Measurements from ENCODE around the gene MACO1. TPM values are rescaled to one million over a fixed set of nuclear protein-coding genes. Genes with fewer than 3 reads are reported as not detected.
"Not testable (repeated sequence)": the region's sequence is repeated elsewhere in the genome, so short reads cannot be mapped to it uniquely, and the experiment has no call there.

Gene MACO1
- total RNA-seq, 1 donor from 2014 or later, result 7.9 TPM

GRCh38 chr1:25412872-25413623 lies 17.6 kb upstream of the MACO1 start:
- DNase-seq (ENCODE audit: low read depth); H3K4me3 ChIP-seq (ENCODE audit: low read depth, low read length): not testable (repeated sequence)

- H3K4me3 ChIP-seq (ENCODE audit: low read depth, low read length), result not testable (repeated sequence)
Observed at GRCh38 chr1:25414157-25414556, 16.5 kb upstream of the MACO1 start.

GRCh38 chr1:25414578-25414977 lies 16.1 kb upstream of the MACO1 start:
- DNase-seq (ENCODE audit: low read depth); H3K4me3 ChIP-seq (ENCODE audit: low read depth, low read length): not testable (repeated sequence)

More at GRCh38 chr1:25414157-25414556, 16.5 kb upstream of the MACO1 start:
- not testable (repeated sequence) for DNase-seq (ENCODE audit: low read depth)

DNA sequence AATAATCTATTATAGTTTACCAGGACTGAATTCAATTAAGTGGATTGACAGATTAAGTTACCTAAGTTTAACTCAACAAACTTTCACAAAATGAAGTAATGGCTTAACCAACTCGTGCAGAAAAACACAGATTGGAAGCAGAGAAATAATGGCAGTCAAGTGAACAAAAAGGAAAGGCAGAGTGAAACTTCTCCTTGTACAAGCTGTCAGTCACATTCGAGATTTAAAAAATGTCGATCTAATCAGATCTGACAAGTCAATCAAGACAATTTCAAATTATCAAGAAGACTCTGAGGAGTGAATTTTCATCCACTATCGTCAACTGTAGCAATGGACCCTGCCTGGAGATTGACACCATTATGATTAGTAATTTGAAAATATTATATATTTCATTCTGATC lies 13.4 kb upstream of the MACO1 start:
- not testable (repeated sequence) for DNase-seq (ENCODE audit: low read depth); H3K4me3 ChIP-seq (ENCODE audit: low read depth, low read length)

- not testable (repeated sequence) for H3K4me3 ChIP-seq (ENCODE audit: low read depth, low read length); DNase-seq (ENCODE audit: low read depth)
Observed at GRCh38 chr1:25419339-25419738, 11.4 kb upstream of the MACO1 start.

DNA sequence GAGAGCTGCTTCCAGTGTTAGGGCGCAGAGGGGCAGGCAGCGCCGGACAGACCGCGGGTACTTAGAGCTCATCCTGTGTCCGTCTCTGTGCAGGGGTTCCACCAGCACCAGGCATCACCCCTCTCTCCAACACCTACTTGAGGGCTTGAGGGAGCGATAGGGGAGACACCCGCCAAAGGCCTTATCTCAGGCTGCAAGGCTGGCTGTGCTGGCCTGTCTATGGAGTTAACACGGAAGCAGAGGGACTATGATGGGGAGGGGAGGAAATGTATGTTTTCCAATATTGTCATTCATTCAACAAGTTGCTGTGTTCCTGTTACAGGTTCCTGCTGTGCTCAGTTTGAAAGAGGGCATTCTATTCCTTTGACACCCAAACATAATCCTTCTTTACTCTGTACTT lies 10.0 kb upstream of the MACO1 start, which contains the start of gene RHCE:
Gene RHCE (minus strand): TSS at position 111 of the 400 bp plus-strand sequence. CDS start 39 bp downstream, at position 72.
- DNase-seq (ENCODE audit: low read depth); H3K4me3 ChIP-seq (ENCODE audit: low read depth, low read length): not testable (repeated sequence)

GRCh38 chr1:25423206-25423605 lies 7.5 kb upstream of the MACO1 start:
- DNase-seq (ENCODE audit: low read depth); H3K4me3 ChIP-seq (ENCODE audit: low read depth, low read length): not testable (repeated sequence)

GRCh38 chr1:25425098-25426085 lies 5.3 kb upstream of the MACO1 start:
- TF ChIP-seq, protein P1, sequence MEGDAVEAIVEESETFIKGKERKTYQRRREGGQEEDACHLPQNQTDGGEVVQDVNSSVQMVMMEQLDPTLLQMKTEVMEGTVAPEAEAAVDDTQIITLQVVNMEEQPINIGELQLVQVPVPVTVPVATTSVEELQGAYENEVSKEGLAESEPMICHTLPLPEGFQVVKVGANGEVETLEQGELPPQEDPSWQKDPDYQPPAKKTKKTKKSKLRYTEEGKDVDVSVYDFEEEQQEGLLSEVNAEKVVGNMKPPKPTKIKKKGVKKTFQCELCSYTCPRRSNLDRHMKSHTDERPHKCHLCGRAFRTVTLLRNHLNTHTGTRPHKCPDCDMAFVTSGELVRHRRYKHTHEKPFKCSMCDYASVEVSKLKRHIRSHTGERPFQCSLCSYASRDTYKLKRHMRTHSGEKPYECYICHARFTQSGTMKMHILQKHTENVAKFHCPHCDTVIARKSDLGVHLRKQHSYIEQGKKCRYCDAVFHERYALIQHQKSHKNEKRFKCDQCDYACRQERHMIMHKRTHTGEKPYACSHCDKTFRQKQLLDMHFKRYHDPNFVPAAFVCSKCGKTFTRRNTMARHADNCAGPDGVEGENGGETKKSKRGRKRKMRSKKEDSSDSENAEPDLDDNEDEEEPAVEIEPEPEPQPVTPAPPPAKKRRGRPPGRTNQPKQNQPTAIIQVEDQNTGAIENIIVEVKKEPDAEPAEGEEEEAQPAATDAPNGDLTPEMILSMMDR (conservative IDR thresholded peaks at IDR 0.05; ENCODE audit: low read depth, low read length), result no peak
- H3K4me3 ChIP-seq (ENCODE audit: low read depth, low read length), result no peak overlapping the region
- no peak for DNase-seq (ENCODE audit: low read depth)

- TF ChIP-seq, protein P1 (conservative IDR thresholded peaks at IDR 0.05; ENCODE audit: low read depth, low read length), result no peak
- DNase-seq (ENCODE audit: low read depth), result no peak
- H3K4me3 ChIP-seq (ENCODE audit: low read depth, low read length), result no peak overlapping the region
Observed at GRCh38 chr1:25427696-25428095, 3.0 kb upstream of the MACO1 start.

DNA sequence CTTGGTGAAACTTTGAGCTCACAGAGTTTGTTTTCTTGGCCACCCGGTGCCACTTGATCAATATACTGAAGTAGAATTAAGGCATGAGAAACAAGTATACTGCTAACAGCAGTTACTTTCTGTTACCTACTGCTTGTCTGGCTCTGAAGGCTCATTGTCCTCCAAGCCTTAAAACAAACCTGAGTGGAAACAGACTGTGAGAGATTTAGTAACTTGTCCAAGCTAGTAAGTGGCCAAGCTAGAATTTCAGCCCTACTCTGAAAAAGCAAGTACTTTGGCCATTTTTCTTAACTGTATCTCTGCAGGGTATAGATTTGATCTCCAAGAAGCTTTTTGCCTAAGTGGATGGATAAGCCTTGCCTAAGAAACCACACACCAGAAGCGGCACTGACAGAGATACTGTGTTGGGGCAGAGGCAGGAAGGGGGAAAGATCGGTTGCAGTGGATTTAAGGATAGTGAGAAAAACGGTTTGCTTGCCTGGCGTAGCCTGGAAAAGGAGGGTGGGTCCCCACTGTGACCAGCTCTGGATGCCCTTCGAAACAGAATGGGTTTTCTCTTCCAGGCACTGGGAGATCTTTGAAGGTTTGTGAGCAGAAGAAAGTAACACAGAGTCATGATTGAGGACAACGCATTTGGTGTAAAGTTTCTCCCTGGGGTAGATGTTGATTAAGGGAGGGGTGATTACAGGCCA lies 2.1 kb upstream of the MACO1 start:
- no peak overlapping the region for H3K4me3 ChIP-seq (ENCODE audit: low read depth, low read length)
- TF ChIP-seq, protein P1 (conservative IDR thresholded peaks at IDR 0.05; ENCODE audit: low read depth, low read length), result no peak
- no peak for DNase-seq (ENCODE audit: low read depth)

All from epithelial cell of proximal tubule (primary cell).